ENCODE results near the gene SLC6A12.

SLC6A12 gene

DNA sequence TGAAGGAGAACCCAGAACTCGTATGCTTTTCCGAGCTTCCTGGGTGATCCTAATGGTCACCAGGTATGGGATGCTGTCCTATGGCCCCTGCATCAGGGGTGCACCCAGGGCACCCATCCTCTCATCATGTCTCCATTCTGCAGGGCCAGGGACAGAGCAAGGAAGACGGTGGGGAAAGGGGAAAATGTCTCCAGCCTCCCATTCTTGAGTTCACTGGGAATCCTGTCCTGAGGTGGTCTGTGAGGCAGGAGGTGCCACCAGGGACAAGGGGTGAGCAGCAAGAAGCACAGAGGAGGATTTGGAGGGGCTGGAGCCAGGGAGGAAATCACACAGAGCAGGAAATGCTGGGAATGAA, 14.9 kb upstream of the SLC6A12 start:
- Mint-ChIP-seq H3K4me3 (peak overlapping the region in 2 of 3 experiments; percentile 4 to 13), H3K27me3 (ENCODE audit: low read depth) (no peaks in the 10 kb centered on the region), H3K4me1 (peaks cover 68% of the 10 kb centered on the region), H3K9me3 (peaks cover 2% of the 10 kb centered on the region), H3K27ac (peak overlapping the region in 1 of 3 experiments; percentile 58), H3K36me3 (ENCODE audit: low read depth) (peaks cover 6% of the 10 kb centered on the region)
- TF ChIP-seq CTCF (IDR thresholded peaks at IDR 0.05; ENCODE audit: unreplicated experiment in 3 of 3): no peak

DNA sequence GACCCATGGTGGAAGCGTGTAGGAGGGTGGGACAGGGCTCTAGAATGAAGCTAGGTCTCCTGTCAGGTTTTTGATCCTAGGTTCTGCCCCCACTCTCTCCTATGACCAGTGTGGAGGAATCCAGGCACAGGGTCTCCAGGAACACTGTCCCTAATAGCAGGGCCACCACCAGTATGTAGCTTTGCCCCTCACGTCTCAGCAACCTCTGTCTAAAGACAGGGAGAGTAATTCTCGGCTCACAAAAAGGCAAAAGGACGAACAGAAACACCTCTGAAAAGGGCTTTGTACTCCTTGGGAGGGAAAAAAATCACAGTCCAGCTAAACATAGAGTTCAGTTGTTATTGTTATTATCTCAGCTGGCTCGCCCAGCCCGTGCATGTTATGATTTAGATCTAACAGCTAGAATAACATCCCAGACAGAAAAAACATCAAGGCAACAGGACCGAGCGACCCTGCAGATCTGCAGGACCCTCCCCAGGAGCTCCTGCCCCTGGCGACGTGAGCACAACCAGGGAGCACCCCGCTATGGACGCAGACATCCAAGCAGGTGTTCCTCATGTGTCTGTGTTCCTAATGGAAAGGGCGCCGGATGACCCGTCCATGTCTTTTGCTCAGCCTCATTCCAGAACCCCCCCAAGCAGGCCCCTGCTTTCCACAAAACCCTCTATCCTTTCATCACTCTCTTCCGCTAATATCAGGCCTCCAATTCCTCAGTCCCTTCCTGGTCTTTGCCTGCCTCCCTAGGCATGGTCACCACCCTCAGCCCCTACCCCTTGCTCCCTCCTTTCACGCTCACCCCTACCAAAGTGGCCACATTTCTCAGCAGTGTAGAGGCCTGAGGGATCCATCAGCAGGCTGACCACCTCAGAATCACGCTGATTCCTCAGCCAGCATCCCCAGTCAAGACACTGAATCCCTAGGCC, 14.2 kb upstream of the SLC6A12 start:
- H3K27me3 Mint-ChIP-seq (ENCODE audit: low read depth): no peaks in the 10 kb centered on the region
- H3K27ac Mint-ChIP-seq: peak overlapping the region; percentile 35 to 75 (median 58)
- H3K4me3 Mint-ChIP-seq: peak overlapping the region in 2 of 3 experiments; percentile 13 to 23
- H3K4me1 Mint-ChIP-seq: peaks cover 66% of the 10 kb centered on the region
- no peaks in the 10 kb centered on the region for H3K36me3 Mint-ChIP-seq (ENCODE audit: low read depth)
- TF ChIP-seq CTCF (IDR thresholded peaks at IDR 0.05; ENCODE audit: unreplicated experiment in 3 of 3): no peak
- no peaks in the 10 kb centered on the region for H3K9me3 Mint-ChIP-seq

DNA sequence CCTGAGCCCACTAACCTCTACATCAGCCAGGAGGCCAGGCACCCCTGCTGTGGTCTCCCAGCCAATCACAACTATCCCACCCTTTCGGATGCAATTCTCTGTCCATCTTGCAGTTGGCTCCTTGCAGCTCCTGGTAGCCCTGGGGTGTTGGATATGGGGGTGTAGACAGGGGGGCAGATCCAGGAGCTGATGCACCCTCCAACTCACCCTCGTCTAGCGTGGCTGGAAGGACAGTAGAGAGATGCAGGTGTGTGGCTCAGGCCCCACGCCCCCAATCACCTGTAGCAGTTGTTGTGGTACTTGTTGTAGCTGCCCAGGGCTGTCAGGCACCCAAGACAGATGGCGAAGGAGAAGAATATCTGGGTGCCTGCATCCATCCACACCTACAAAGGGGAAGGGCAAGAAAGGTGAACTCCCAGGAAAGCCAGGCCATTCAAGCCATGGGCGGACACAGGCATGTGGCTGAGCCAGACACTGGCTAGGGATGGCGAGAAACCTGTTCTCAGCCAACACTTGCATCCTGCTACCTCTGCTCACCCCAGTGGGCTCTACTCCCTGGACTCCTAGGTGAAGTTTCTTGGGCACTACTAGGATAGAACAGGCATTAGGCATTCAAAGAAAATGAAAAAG, 13.4 kb upstream of the SLC6A12 start:
- H3K27ac Mint-ChIP-seq: peak overlapping the region in 1 of 3 experiments; percentile 58
- TF ChIP-seq CTCF (IDR thresholded peaks at IDR 0.05; ENCODE audit: unreplicated experiment in 3 of 3): no peak
- H3K4me3 Mint-ChIP-seq: no peak overlapping the region
- H3K4me1 Mint-ChIP-seq: peaks cover 62% of the 10 kb centered on the region
- no peaks in the 10 kb centered on the region for H3K27me3 Mint-ChIP-seq (ENCODE audit: low read depth)
- no peaks in the 10 kb centered on the region for H3K9me3 Mint-ChIP-seq
- no peaks in the 10 kb centered on the region for H3K36me3 Mint-ChIP-seq (ENCODE audit: low read depth)

- TF ChIP-seq CTCF (IDR thresholded peaks at IDR 0.05; ENCODE audit: unreplicated experiment in 3 of 3): no peak
- no peaks in the 10 kb centered on the region for H3K27me3 Mint-ChIP-seq (ENCODE audit: low read depth)
- H3K36me3 Mint-ChIP-seq (ENCODE audit: low read depth): no peaks in the 10 kb centered on the region
- no peak overlapping the region for H3K4me3 Mint-ChIP-seq
- peaks cover 55% of the 10 kb centered on the region for H3K4me1 Mint-ChIP-seq
- H3K9me3 Mint-ChIP-seq: no peaks in the 10 kb centered on the region
- no peak overlapping the region for H3K27ac Mint-ChIP-seq
Observed at GRCh38 chr12:226401-226800, 12.4 kb upstream of the SLC6A12 start.

- no peak for TF ChIP-seq CTCF (IDR thresholded peaks at IDR 0.05; ENCODE audit: unreplicated experiment in 3 of 3)
- Mint-ChIP-seq H3K4me1 (peaks cover 42% of the 10 kb centered on the region), H3K36me3 (ENCODE audit: low read depth) (no peaks in the 10 kb centered on the region), H3K27me3 (ENCODE audit: low read depth) (peaks cover 4% of the 10 kb centered on the region), H3K4me3 (no peak overlapping the region), H3K27ac (no peak overlapping the region), H3K9me3 (no peaks in the 10 kb centered on the region)
Observed at GRCh38 chr12:225012-225411, 11.1 kb upstream of the SLC6A12 start.
